Mesodermal cell (in vitro differentiated cells): ENCODE results near the gene VIT.

ENCODE experiments used
- H3K27ac ChIP-seq: 2 replicates; pipeline ENCODE4 v1.7.0; 2013; ENCODE audit warnings: mild to moderate bottlenecking, low read depth, low read length, moderate library complexity; ENCODE audit not compliant: severe bottlenecking
- H3K36me3 ChIP-seq: 2 replicates; pipeline ENCODE4 v1.7.1; 2013; ENCODE audit warnings: mild to moderate bottlenecking, low read length, moderate library complexity; ENCODE audit not compliant: control insufficient read depth, insufficient read depth
- H3K4me1 ChIP-seq: one replicate; pipeline ENCODE4 v1.7.1; 2013; ENCODE audit warnings: mild to moderate bottlenecking, low read length; ENCODE audit not compliant: insufficient read depth, control insufficient read depth, poor library complexity, severe bottlenecking
- H3K4me3 ChIP-seq: 2 replicates; pipeline ENCODE4 v1.7.0; 2013; ENCODE audit warnings: low read length, control low read depth, mild to moderate bottlenecking; ENCODE audit not compliant: insufficient read depth, poor library complexity, severe bottlenecking; ENCODE audit errors: extremely low read depth
- H3K9me3 ChIP-seq: 2 replicates; pipeline ENCODE4 v1.7.1; 2013; ENCODE audit warnings: mild to moderate bottlenecking, low read length, moderate library complexity; ENCODE audit not compliant: control insufficient read depth
- WGBS, 2 experiments: methylation state at CpG; one replicate each; pipeline ENCODE4 v1.1.5; 2013; ENCODE audit warnings: missing lambda C conversion rate in 2 of 2; ENCODE audit not compliant: insufficient coverage in 2 of 2; 5-methylcytosine and 5-hydroxymethylcytosine counted together

The VIT gene

DNA sequence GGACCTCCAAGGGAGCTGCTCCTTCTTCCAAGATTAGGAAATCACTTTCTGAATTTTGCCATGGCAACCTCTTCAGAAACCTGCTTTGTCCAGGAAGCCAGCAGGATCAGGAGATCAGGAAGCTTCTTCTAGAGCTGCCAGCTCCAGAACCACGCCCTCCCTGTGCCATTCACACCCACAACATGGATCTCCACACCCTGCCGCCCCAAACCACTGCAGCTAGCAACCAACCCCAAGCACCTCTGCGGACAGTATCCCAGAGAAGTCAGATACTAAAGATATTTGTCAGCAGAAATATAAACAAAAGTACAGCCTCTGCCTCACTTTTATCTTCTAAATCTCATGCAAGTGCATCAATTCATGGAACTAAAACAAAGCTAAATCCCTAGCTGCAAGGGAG, 106.4 kb downstream of the VIT start:
- H3K27ac ChIP-seq, result no peak overlapping the region
- H3K4me3 ChIP-seq, result no peak overlapping the region
- peaks cover 8% of the 10 kb centered on the region for H3K9me3 ChIP-seq
- 90 to 100% methylated on average over 1 to 2 of the region's 3 CpGs for WGBS, 2 experiments
- H3K36me3 ChIP-seq, result no peaks in the 10 kb centered on the region
- H3K4me1 ChIP-seq, result no peaks in the 10 kb centered on the region

DNA sequence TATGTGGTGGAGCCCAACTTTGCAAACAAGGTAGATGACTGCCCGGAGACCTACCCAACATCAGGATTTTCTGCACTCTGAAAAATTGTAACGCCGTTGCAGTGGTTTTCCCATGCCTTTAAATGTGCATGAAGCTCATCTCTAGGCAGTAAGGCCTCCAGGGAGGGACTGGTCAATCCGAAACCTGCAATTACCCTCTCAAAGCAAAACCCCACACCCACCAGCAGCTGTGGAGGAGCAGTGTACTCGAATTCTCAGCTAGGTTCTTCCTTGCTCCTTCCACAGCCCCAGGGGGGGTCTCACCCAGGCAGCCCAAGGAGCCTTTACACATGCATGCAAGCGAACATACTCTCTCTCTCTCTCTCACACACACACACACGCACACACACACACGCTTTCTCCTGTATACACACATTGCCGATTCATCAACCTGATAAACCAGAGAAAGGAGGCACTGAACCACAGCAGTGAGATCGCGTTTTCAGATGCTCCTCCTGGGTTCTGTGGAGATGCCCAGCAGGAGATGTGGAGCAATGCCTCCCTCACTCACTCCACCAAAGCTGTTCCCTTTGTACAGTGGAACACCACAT, 109.2 kb downstream of the VIT start:
- peaks cover 8% of the 10 kb centered on the region for H3K9me3 ChIP-seq
- H3K4me1 ChIP-seq, result no peaks in the 10 kb centered on the region
- WGBS, 2 experiments, result 87 to 93% methylated on average over 10 to 11 of the region's 11 CpGs
- H3K4me3 ChIP-seq, result no peak overlapping the region
- H3K36me3 ChIP-seq, result no peaks in the 10 kb centered on the region
- no peak overlapping the region for H3K27ac ChIP-seq

DNA sequence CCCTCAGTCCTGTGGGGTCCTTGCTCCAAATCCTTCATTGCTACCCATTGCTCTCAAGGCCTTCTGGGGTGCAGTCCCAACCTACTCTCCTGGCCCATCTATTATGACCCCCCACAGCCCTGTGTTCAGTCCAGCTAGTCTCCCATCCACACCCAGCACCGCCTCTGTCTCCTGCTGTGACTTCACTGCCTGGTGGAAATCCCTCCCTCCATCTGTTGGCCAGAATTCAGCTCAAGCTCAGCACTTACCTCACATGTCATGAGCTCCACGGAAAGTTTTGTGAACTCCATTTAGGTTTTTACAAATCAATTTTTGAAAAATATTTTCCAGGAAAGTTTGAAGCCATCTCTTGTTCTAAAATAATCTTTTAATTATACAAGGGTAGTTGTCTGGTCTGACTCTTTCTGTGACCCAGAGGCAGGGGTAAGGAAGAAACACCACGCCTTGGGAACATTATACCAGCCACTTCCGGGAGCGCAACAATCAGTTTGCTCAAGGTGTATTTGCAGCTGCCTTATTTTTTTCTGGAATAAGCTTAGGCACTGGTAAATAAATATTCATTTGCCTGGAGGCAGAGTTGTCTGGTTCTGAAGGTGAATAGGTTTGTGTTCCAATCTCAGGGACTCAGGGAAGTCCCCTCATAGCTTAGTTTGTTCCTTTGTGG, 110.8 kb downstream of the VIT start:
- peaks cover 8% of the 10 kb centered on the region for H3K9me3 ChIP-seq
- 85 to 91% methylated on average over 3 to 4 of the region's 5 CpGs for WGBS, 2 experiments

DNA sequence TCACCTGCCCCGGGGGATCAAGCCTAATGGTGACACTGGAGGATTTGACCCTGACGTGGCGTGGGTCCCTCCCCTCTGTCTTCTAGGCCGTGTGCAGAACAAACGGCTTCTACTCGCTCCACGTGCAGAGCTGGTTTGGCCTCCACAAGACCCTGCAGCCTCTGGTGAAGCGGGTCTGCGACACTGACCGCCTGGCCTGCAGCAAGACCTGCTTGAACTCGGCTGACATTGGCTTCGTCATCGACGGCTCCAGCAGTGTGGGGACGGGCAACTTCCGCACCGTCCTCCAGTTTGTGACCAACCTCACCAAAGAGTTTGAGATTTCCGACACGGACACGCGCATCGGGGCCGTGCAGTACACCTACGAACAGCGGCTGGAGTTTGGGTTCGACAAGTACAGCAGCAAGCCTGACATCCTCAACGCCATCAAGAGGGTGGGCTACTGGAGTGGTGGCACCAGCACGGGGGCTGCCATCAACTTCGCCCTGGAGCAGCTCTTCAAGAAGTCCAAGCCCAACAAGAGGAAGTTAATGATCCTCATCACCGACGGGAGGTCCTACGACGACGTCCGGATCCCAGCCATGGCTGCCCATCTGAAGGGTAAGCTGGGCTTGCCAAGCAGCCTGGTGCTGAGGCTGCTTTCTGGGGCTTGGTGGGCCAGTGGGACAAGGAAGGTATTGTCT, 112.0 kb downstream of the VIT start:
- Histone ChIP-seq H3K4me3 (no peak overlapping the region), H3K9me3 (no peaks in the 10 kb centered on the region), H3K4me1 (no peaks in the 10 kb centered on the region), H3K27ac (no peak overlapping the region), H3K36me3 (no peaks in the 10 kb centered on the region)
- 95 to 96% methylated on average over 35 of the region's 35 CpGs for WGBS, 2 experiments

More for the DNA sequence above, 110.8 kb downstream of the VIT start:
- Histone ChIP-seq H3K4me3 (no peak overlapping the region), H3K4me1 (no peaks in the 10 kb centered on the region), H3K36me3 (no peaks in the 10 kb centered on the region), H3K27ac (no peak overlapping the region)

DNA sequence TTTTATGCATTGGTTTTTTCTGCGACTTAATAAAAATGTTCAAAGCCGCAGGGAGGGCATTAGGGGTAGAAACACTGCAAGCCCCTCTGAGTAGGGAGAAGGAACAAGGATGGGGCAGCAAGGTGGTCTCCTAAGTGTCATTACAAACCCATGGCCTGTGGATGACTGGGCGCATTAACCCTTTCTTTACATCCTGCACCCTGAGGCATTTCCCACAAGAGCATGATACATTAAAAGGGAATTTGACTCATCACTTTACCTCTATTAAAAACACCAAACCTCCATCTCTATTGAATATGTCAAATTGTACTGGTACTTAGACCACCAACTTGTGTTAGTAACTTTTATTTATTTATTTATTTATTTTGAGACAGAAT, 112.5 kb downstream of the VIT start:
- H3K9me3 ChIP-seq, result no peaks in the 10 kb centered on the region
- no peaks in the 10 kb centered on the region for H3K4me1 ChIP-seq
- 95 to 96% methylated on average over 3 of the region's 3 CpGs for WGBS, 2 experiments
- H3K36me3 ChIP-seq, result no peaks in the 10 kb centered on the region
- H3K4me3 ChIP-seq, result no peak overlapping the region
- H3K27ac ChIP-seq, result no peak overlapping the region

DNA sequence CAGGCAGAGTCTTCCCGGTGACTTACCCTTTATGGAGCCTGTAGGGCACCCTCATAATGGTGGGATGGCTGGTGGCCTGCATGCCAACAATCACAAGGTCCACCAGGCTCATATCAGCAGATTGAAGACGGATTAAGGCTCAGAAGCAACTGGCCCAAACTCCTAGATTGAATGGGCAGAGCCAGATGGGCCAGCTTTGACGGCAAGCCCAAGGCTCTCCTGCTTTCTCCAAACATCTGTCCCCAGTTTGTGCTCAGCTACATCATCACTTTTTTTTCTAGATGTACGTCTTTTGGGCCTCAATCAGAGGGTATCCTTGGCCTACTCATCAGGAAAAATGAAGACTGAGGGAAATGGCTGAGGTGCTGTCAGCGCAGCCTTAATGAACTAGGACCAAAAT, 114.6 kb downstream of the VIT start:
- no peaks in the 10 kb centered on the region for H3K9me3 ChIP-seq
- no peaks in the 10 kb centered on the region for H3K36me3 ChIP-seq
- H3K4me3 ChIP-seq, result no peak overlapping the region
- H3K27ac ChIP-seq, result no peak overlapping the region
- no peaks in the 10 kb centered on the region for H3K4me1 ChIP-seq
- 87 to 100% methylated on average over 4 to 5 of the region's 5 CpGs for WGBS, 2 experiments

DNA sequence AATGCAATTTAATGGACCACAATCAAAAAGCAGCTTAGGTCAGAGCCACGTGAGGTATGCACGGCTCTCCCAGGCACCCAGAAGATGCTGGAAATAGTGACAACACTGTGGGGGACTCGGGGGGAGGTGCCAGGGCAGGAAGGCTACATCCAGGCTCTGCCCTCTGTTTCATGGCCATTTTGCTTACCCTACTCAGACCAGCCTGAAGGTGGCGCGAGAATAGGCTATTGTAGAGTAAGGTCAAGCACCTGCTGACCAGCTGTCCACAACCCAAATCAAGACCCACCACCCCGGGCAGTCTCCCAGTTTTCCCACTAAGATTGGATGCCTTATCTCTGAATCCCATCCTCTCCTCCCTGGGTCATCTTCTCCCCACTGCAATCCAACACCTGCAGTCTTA, 115.7 kb downstream of the VIT start:
- Histone ChIP-seq H3K4me1 (no peaks in the 10 kb centered on the region), H3K36me3 (no peaks in the 10 kb centered on the region), H3K9me3 (no peaks in the 10 kb centered on the region), H3K4me3 (no peak overlapping the region), H3K27ac (no peak overlapping the region)
- 51 to 61% methylated on average over 6 of the region's 6 CpGs for WGBS, 2 experiments

DNA sequence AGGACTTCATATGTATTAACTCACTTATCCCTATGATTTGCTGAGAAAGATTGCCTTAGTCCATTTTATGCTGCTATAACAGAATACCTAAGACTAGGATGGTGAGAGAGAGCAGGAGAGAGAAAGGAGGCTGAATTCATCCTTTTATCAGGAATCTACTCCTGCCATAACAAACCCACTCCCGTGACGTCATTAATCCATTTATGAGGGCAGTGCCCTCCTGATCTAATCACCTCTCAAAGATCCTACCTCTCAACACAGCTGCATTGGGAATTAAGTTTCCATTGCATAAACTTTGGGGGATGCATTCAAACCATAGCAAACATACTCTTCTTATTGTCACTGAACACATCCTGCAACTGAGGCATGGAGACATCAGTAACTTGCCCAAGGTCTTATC, 122.0 kb downstream of the VIT start:
- H3K4me3 ChIP-seq, result no peak overlapping the region
- H3K27ac ChIP-seq, result no peak overlapping the region
- H3K4me1 ChIP-seq, result no peaks in the 10 kb centered on the region
- WGBS, 2 experiments, result 100% methylated on average over 2 of the region's 2 CpGs; no CpG with 5 or more reads in 1 of the 2 experiments
- no peaks in the 10 kb centered on the region for H3K36me3 ChIP-seq
- no peaks in the 10 kb centered on the region for H3K9me3 ChIP-seq

DNA sequence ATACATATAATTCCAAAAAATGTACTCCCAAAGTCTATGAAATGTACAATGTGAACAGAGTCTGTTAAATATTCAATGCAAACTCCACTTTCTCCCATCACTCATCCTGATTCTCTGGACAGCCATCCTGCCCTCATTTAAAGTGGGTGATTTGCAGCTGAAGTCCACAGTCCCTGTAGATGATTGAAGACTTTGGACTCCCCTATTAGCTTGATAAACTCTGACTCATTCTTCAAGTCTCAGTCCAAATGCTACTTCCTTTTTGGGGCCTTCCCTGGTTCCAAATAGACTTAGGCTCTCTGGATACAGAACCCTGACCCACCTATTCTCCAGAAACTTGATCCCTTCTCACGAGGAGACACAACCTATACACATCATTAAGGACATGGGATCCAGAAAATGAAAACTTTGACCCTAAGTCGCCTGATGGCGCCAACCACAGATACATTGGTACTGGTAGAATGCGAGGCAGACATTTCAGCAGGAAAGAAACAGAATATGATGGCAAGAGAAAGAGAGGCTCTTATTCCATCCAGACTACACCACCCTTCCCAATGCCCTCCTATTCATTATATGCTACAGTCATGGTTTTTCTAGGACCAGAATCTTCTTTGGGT, 122.7 kb downstream of the VIT start:
- Histone ChIP-seq H3K27ac (no peak overlapping the region), H3K36me3 (no peaks in the 10 kb centered on the region), H3K4me3 (no peak overlapping the region), H3K9me3 (no peaks in the 10 kb centered on the region), H3K4me1 (no peaks in the 10 kb centered on the region)
- WGBS, 2 experiments, result 60 to 100% methylated on average over 1 to 3 of the region's 4 CpGs

DNA sequence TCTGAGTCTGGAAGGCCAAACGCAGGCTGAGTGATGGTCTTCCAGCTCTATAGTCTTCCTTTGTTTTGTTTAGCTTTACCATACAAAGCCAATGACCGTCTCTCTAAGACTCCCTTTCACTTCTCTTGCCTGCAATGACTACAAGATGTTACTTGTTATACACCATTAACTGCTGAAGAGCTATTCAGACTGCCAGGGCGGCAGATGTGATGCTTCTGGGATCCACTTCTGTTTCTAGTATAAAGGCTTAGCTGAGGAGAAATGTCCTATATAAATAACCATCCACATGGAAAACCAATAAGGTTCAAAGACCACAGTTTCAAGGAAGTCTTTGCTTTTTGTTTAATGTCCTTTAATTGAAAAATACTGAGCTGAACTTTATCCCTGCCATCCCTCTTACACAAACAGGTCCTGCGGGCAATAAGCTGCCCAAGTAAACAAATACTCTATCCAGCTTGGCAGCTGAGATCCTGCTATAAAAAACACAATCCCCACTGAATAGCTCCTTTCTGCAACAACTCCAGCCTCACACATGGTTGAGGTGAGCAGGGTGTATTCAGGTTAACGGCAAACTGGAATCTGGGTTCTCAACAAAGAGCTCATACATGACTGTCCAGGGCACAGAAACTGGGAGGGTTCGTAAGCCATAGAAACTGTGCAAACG, 124.6 kb downstream of the VIT start:
- Histone ChIP-seq H3K9me3 (no peaks in the 10 kb centered on the region), H3K4me1 (no peaks in the 10 kb centered on the region), H3K4me3 (no peak overlapping the region), H3K36me3 (no peaks in the 10 kb centered on the region), H3K27ac (no peak overlapping the region)
- 88 to 96% methylated on average over 4 to 6 of the region's 7 CpGs for WGBS, 2 experiments
